A673 (cell line): ENCODE results near the gene S100A4. TPM values are rescaled to one million over a fixed set of nuclear protein-coding genes. Genes with fewer than 3 reads are reported as not detected.

Source experiments
- BruUV-seq: library from RNA; stranded (reverse); fragments of 400-500 nt; replicated peaks from 2 replicates; lab custom pipeline; 2021; lab: Mats Ljungman, UMichigan
- CTCF ChIA-PET: fragments of 300-600 bp; sonication (Branson Sonifier 250); formaldehyde crosslinking; loops from one replicate; lab custom pipeline; 2022; ENCODE audit warnings: antibody characterized with exemption; lab: Charles Lee
- POLR2A ChIA-PET: fragments of 300-600 bp; sonication (Branson Sonifier 250); formaldehyde crosslinking; loops from one replicate; lab custom pipeline; 2022; ENCODE audit warnings: antibody characterized with exemption; ENCODE audit not compliant: low non-redundant PET; lab: Charles Lee
- DNase-seq: peaks from one replicate; pipeline ENCODE4 v3.0.0-alpha.2; 2015; ENCODE audit warnings: low spot score
- H3K27ac ChIP-seq: fragments of 200-600 bp; sonication (generic); 2 replicates; pipeline ENCODE4 v1.5.1; 2016; ENCODE audit warnings: mixed run types, low read depth, mild to moderate bottlenecking, mixed read lengths, antibody characterized with exemption, low read length; ENCODE audit not compliant: poor library complexity, severe bottlenecking
- H3K27me3 ChIP-seq: fragments of 200-600 bp; sonication (generic); replicated peaks from 2 replicates; pipeline ENCODE4 v1.6.1; 2017; ENCODE audit warnings: mixed run types, low read depth, mild to moderate bottlenecking, mixed read lengths, antibody characterized with exemption, low read length; ENCODE audit not compliant: insufficient read depth, poor library complexity
- H3K36me3 ChIP-seq: fragments of 200-600 bp; sonication (generic); 2 replicates; pipeline ENCODE4 v1.6.1; 2016; ENCODE audit warnings: mixed run types, mild to moderate bottlenecking, mixed read lengths, antibody characterized with exemption, low read length; ENCODE audit not compliant: insufficient read depth, poor library complexity, severe bottlenecking
- H3K4me1 ChIP-seq: fragments of 200-600 bp; sonication (generic); 2 replicates; pipeline ENCODE4 v1.6.1; 2017; ENCODE audit warnings: mixed run types, mild to moderate bottlenecking, mixed read lengths, antibody characterized with exemption, low read length; ENCODE audit not compliant: insufficient read depth, poor library complexity, severe bottlenecking
- H3K4me3 ChIP-seq: fragments of 200-600 bp; sonication (generic); 2 replicates; pipeline ENCODE4 v1.5.1; 2016; ENCODE audit warnings: low read depth, mixed run types, mild to moderate bottlenecking, mixed read lengths, low read length; ENCODE audit not compliant: poor library complexity, severe bottlenecking
- H3K9me3 ChIP-seq: fragments of 200-600 bp; sonication (generic); 2 replicates; pipeline ENCODE4 v1.6.1; 2016; ENCODE audit warnings: mixed run types, low read depth, mild to moderate bottlenecking, mixed read lengths, antibody characterized with exemption, low read length; ENCODE audit not compliant: poor library complexity, severe bottlenecking
- CTCF ChIP-seq: fragments of 300-800, 200-600 bp; sonication (generic); conservative IDR thresholded peaks from 2 replicates; pipeline ENCODE4 v1.5.1; 2017; ENCODE audit warnings: low read depth, mild to moderate bottlenecking, antibody characterized with exemption, low read length, moderate library complexity, mixed read lengths
- EZH2 ChIP-seq: fragments of 200-600 bp; sonication (generic); IDR thresholded peaks from 2 replicates; pipeline ENCODE4 v1.6.1; 2017; ENCODE audit warnings: borderline replicate concordance, low read depth, mild to moderate bottlenecking, mixed read lengths, antibody characterized with exemption, low read length; ENCODE audit not compliant: poor library complexity, severe bottlenecking
- intact Hi-C: fragments of 100-400 bp; cut with micrococcal nuclease; formaldehyde crosslinking; loops from one replicate; pipeline ENCODE4 v1.10.0; 2022; ENCODE audit not compliant: unreplicated experiment
- total RNA-seq: library from RNA; stranded (reverse); gene quantifications from 2 replicates; pipeline ENCODE4 v1.2.3, GENCODE V29; 2021

S100A4 gene
- total RNA-seq, 1 experiment from 2014 or later = 20.0 TPM

- no peak for DNase-seq
- Histone ChIP-seq H3K27me3 (no peaks in the 10 kb centered on the region), H3K4me3 (no peak overlapping the region), H3K4me1 (peaks cover 10% of the 10 kb centered on the region), H3K27ac (no peak overlapping the region), H3K9me3 (no peaks in the 10 kb centered on the region), H3K36me3 (no peaks in the 10 kb centered on the region)
- CTCF ChIA-PET = no interaction called here
- POLR2A ChIA-PET = no interaction called here
- BruUV-seq = no TSS peak
- TF ChIP-seq CTCF (no peak), EZH2 (no peak)
- intact Hi-C loops = no loop called here
These were observed 15.3 kb upstream of the S100A4 start for GRCh38 chr1:153560771-153561465.

- CTCF ChIA-PET = no interaction called here
These were observed 14.6 kb upstream of the S100A4 start for GRCh38 chr1:153560241-153560640.

GRCh38 chr1:153557877-153558276 is 12.3 kb upstream of the S100A4 start:
- H3K4me3 ChIP-seq = no peak overlapping the region
- no peaks in the 10 kb centered on the region for H3K36me3 ChIP-seq
- TF ChIP-seq CTCF (no peak), EZH2 (no peak)
- CTCF ChIA-PET = no interaction called here
- BruUV-seq = no TSS peak
- H3K9me3 ChIP-seq = no peaks in the 10 kb centered on the region
- intact Hi-C loops = no loop called here
- no peak for DNase-seq
- no peaks in the 10 kb centered on the region for H3K4me1 ChIP-seq
- POLR2A ChIA-PET = no interaction called here
- H3K27me3 ChIP-seq = no peaks in the 10 kb centered on the region
- H3K27ac ChIP-seq = no peak overlapping the region

More at GRCh38 chr1:153560241-153560640, 14.6 kb upstream of the S100A4 start:
- peaks cover 8% of the 10 kb centered on the region for H3K4me1 ChIP-seq
- TF ChIP-seq EZH2 (no peak), CTCF (no peak)
- intact Hi-C loops = no loop called here
- POLR2A ChIA-PET = no interaction called here
- H3K27me3 ChIP-seq = no peaks in the 10 kb centered on the region
- no peaks in the 10 kb centered on the region for H3K36me3 ChIP-seq
- no peak overlapping the region for H3K27ac ChIP-seq
- no peaks in the 10 kb centered on the region for H3K9me3 ChIP-seq
- BruUV-seq = no TSS peak
- no peak for DNase-seq
- H3K4me3 ChIP-seq = no peak overlapping the region
